ENCODE data around the gene LEFTY2.

LEFTY2 gene

GRCh38 chr1:225921734-225922709, 19.0 kb downstream of the LEFTY2 start (continued):
- TF ChIP-seq PATZ1 (CRISPR knock-in tag; IDR thresholded peaks at IDR 0.05; ENCODE audit: borderline replicate concordance) (no peak), TOX (CRISPR knock-in tag; IDR thresholded peaks at IDR 0.05; ENCODE audit: borderline replicate concordance) (no peak), ZNF70 (CRISPR knock-in tag; IDR thresholded peaks at IDR 0.05) (no peak), CSDC2 (CRISPR knock-in tag; IDR thresholded peaks at IDR 0.05) (no peak), POU6F1 (CRISPR knock-in tag; IDR thresholded peaks at IDR 0.05; ENCODE audit: borderline replicate concordance, low read depth) (no peak), ZC3H10 (CRISPR knock-in tag; IDR thresholded peaks at IDR 0.05) (no peak), CSRNP3 (CRISPR knock-in tag; IDR thresholded peaks at IDR 0.05) (no peak), ESRRG (CRISPR knock-in tag; IDR thresholded peaks at IDR 0.05) (no peak), RARB (CRISPR knock-in tag; IDR thresholded peaks at IDR 0.05) (no peak), TCF4 (CRISPR knock-in tag; IDR thresholded peaks at IDR 0.05; ENCODE audit: borderline replicate concordance) (no peak), BACH2 (CRISPR knock-in tag; IDR thresholded peaks at IDR 0.05; ENCODE audit: borderline replicate concordance) (no peak), OSR1 (CRISPR knock-in tag; IDR thresholded peaks at IDR 0.05) (no peak), PPARA (CRISPR knock-in tag; IDR thresholded peaks at IDR 0.05; ENCODE audit: borderline replicate concordance) (no peak)

- peak; percentile 45 for ATAC-seq
- TF ChIP-seq ZC3H10 (CRISPR knock-in tag; IDR thresholded peaks at IDR 0.05) (no peak), TCF4 (CRISPR knock-in tag; IDR thresholded peaks at IDR 0.05; ENCODE audit: borderline replicate concordance) (peak; percentile 27; the same call in 1 of the 2 replicates), TSHZ2 (CRISPR knock-in tag; IDR thresholded peaks at IDR 0.05) (peak; percentile 16; the same call in 1 of the 2 replicates)
These were observed 21.1 kb downstream of the LEFTY2 start for GRCh38 chr1:225919906-225920305.

- no peak for ATAC-seq
- TF ChIP-seq ZNF8 (CRISPR knock-in tag; IDR thresholded peaks at IDR 0.05) (no peak), RARB (CRISPR knock-in tag; IDR thresholded peaks at IDR 0.05) (no peak), ZFP30 (CRISPR knock-in tag; IDR thresholded peaks at IDR 0.05) (no peak), GLIS3 (CRISPR knock-in tag; IDR thresholded peaks at IDR 0.05) (no peak)
These were observed 22.7 kb downstream of the LEFTY2 start for GRCh38 chr1:225918280-225918679.

GRCh38 chr1:225917536-225917935, 23.5 kb downstream of the LEFTY2 start:
- no peak for ATAC-seq
- TF ChIP-seq ZNF8 (CRISPR knock-in tag; IDR thresholded peaks at IDR 0.05) = no peak
- no peak for TF ChIP-seq CREB5 (CRISPR knock-in tag; IDR thresholded peaks at IDR 0.05; ENCODE audit: low read depth)
- no peak for TF ChIP-seq ZFP3 (CRISPR knock-in tag; IDR thresholded peaks at IDR 0.05)
- TF ChIP-seq OSR1 (CRISPR knock-in tag; IDR thresholded peaks at IDR 0.05) = no peak
- TF ChIP-seq ZC3H10 (CRISPR knock-in tag; IDR thresholded peaks at IDR 0.05) = no peak
- no peak for TF ChIP-seq SNAI2 (CRISPR knock-in tag; IDR thresholded peaks at IDR 0.05)
- TF ChIP-seq TOX (CRISPR knock-in tag; IDR thresholded peaks at IDR 0.05; ENCODE audit: borderline replicate concordance) = no peak
- TF ChIP-seq PPARA (CRISPR knock-in tag; IDR thresholded peaks at IDR 0.05; ENCODE audit: borderline replicate concordance) = no peak
- no peak for TF ChIP-seq BACH2 (CRISPR knock-in tag; IDR thresholded peaks at IDR 0.05; ENCODE audit: borderline replicate concordance)
- TF ChIP-seq ESRRG (CRISPR knock-in tag; IDR thresholded peaks at IDR 0.05) = no peak
- no peak for TF ChIP-seq TCF4 (CRISPR knock-in tag; IDR thresholded peaks at IDR 0.05; ENCODE audit: borderline replicate concordance)
- no peak for TF ChIP-seq GLIS3 (CRISPR knock-in tag; IDR thresholded peaks at IDR 0.05)
- TF ChIP-seq ISL1 (CRISPR knock-in tag; IDR thresholded peaks at IDR 0.05) = no peak
- no peak for TF ChIP-seq CSDC2 (CRISPR knock-in tag; IDR thresholded peaks at IDR 0.05)
- TF ChIP-seq ZNF565 (CRISPR knock-in tag; conservative IDR thresholded peaks at IDR 0.05; ENCODE audit: low read depth) = no peak
- TF ChIP-seq ZFP30 (CRISPR knock-in tag; IDR thresholded peaks at IDR 0.05) = no peak
